Ascending aorta (tissue), 2 donors: ENCODE measurements around the gene SMIM7. TPM values are rescaled to one million over a fixed set of nuclear protein-coding genes. Genes with fewer than 3 reads are reported as not detected.

Experiments
- DNase-seq, 2 donors: peaks; one replicate each; pipeline ENCODE4 v3.0.0-alpha.2; 2019; ENCODE audit warnings: low spot score in 2 of 2
- H3K27ac ChIP-seq, 2 donors: fragments of 200-600 bp; sonication (generic); one replicate each; pipeline ENCODE4 v1.5.1; 2016 to 2017; ENCODE audit warnings: mild to moderate bottlenecking in 1 of 2
- H3K27me3 ChIP-seq: fragments of 200-600 bp; sonication (generic); one replicate; pipeline ENCODE4 v1.5.1; 2017
- H3K36me3 ChIP-seq, 2 donors: fragments of 200-600 bp; sonication (generic); one replicate each; pipeline ENCODE4 v1.5.1; 2016
- H3K4me1 ChIP-seq, 2 donors: fragments of 200-600 bp; sonication (generic); one replicate each; pipeline ENCODE4 v1.5.1; 2016 to 2017; ENCODE audit warnings: mild to moderate bottlenecking in 1 of 2
- H3K4me3 ChIP-seq, 2 donors: fragments of 200-600 bp; sonication (generic); one replicate each; pipeline ENCODE4 v1.5.1; 2016 to 2017; ENCODE audit warnings: mild to moderate bottlenecking in 1 of 2
- H3K9me3 ChIP-seq, 2 donors: fragments of 200-600 bp; sonication (generic); one replicate each; pipeline ENCODE4 v1.5.1; 2016
- intact Hi-C: fragments of 100-400 bp; cut with DNase I; formaldehyde crosslinking; loops from one replicate; pipeline ENCODE4 v1.15.1; 2023
- total RNA-seq: library from RNA; depleted of rRNA; stranded (reverse); fragments of >200 nt; gene quantifications from one replicate; pipeline ENCODE4 v1.1.0, GENCODE V29; 2016
- TF ChIP-seq, protein P1 (sequence below), 3 experiments: fragments of 200-600 bp in 2 of 3; fragments of 450-650 bp in 1 of 3; sonication (generic) in 2 of 3; IDR thresholded peaks; one replicate each; pipeline ENCODE4 v1.5.1; 2016 to 2019; ENCODE audit warnings: antibody characterized with exemption in 3 of 3, mild to moderate bottlenecking in 1 of 3, moderate library complexity in 1 of 3

Gene SMIM7
- total RNA-seq, 1 donor from 2014 or later, result 16.7 TPM

DNA sequence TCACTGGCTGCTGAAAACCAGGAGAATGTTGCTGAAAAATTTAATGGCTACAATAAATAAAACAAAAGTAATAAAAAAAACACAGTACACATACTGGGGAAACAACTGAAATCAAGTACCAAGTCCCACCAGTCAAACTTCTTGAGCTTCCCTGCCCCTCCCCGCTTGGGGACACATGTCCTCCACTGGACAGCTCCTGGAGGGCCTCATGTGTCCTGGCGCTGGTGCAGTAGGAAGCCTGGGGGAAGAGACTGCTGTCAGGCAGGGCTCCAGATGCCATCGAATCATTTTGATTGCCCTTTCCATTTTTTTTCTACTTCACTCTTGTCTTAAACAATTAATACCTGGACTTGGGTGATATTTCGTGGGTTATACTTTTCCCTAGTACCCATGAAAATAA is 61.1 kb downstream of the SMIM7 start:
- Histone ChIP-seq H3K36me3 (no peaks in the 10 kb centered on the region), H3K9me3 (no peaks in the 10 kb centered on the region), H3K4me1 (peaks cover 0 to 2% of the 10 kb centered on the region in 2 donors), H3K27ac (no peak overlapping the region), H3K27me3 (no peaks in the 10 kb centered on the region), H3K4me3 (no peak overlapping the region)
- intact Hi-C loops, result no loop called here
- TF ChIP-seq, protein P1, sequence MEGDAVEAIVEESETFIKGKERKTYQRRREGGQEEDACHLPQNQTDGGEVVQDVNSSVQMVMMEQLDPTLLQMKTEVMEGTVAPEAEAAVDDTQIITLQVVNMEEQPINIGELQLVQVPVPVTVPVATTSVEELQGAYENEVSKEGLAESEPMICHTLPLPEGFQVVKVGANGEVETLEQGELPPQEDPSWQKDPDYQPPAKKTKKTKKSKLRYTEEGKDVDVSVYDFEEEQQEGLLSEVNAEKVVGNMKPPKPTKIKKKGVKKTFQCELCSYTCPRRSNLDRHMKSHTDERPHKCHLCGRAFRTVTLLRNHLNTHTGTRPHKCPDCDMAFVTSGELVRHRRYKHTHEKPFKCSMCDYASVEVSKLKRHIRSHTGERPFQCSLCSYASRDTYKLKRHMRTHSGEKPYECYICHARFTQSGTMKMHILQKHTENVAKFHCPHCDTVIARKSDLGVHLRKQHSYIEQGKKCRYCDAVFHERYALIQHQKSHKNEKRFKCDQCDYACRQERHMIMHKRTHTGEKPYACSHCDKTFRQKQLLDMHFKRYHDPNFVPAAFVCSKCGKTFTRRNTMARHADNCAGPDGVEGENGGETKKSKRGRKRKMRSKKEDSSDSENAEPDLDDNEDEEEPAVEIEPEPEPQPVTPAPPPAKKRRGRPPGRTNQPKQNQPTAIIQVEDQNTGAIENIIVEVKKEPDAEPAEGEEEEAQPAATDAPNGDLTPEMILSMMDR (IDR thresholded peaks at IDR 0.05), result no peak
- no peak for DNase-seq

DNA sequence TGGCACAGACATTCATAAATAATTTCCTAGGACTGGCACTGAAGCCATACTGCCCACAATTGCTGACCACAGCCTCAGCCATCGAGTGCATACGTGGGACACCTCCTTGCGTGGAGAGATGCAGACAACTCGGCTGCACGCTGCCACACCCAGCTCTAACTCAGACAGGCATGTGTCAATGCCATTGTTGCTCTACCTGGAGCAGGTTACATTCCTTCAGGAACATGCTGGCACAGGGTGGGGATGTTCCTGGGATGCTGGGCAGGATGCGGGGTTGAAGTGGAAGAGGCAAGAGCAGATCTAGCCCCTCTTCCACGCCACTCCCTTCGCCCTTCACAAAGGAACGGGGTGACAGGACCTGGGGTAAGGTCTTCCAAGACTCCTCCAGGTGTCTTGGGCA is 63.5 kb downstream of the SMIM7 start:
- no peaks in the 10 kb centered on the region for H3K27me3 ChIP-seq
- no peak for DNase-seq
- no peaks in the 10 kb centered on the region for H3K36me3 ChIP-seq
- no peak overlapping the region for H3K4me3 ChIP-seq
- no peaks in the 10 kb centered on the region for H3K4me1 ChIP-seq
- intact Hi-C loops, result no loop called here
- TF ChIP-seq, protein P1 (IDR thresholded peaks at IDR 0.05), result no peak
- H3K27ac ChIP-seq, result no peak overlapping the region
- H3K9me3 ChIP-seq, result no peaks in the 10 kb centered on the region

Other genes starting within 250 kb of the SMIM7 start
- gene EPS15L1, start 188.2 kb downstream of the SMIM7 start, total RNA-seq, result 52.4 TPM
- gene CALR3, start 164.0 kb downstream of the SMIM7 start, total RNA-seq, result not detected
- 5.1 TPM for gene C19orf44, start 163.8 kb downstream of the SMIM7 start, total RNA-seq
- gene CHERP, start 117.7 kb downstream of the SMIM7 start, total RNA-seq, result 13.8 TPM
- gene SLC35E1, start 87.7 kb downstream of the SMIM7 start, total RNA-seq, result 56.3 TPM
- gene MED26, start 31.9 kb downstream of the SMIM7 start, total RNA-seq, result 3.5 TPM
- 0.75 TPM for gene TMEM38A, start 995 bp upstream of the SMIM7 start, total RNA-seq
- gene NWD1, start 59.7 kb upstream of the SMIM7 start, total RNA-seq, result not detected
- 72.3 TPM for gene SIN3B, start 169.3 kb upstream of the SMIM7 start, total RNA-seq
- 7.6 TPM for gene F2RL3, start 228.9 kb upstream of the SMIM7 start, total RNA-seq